ENCODE measurements around the gene FLOT1. TPM values are rescaled to one million over a fixed set of nuclear protein-coding genes. Genes with fewer than 3 reads are reported as not detected.

FLOT1 gene
- total and polyA plus RNA-seq, 11 donors, result 166 to 310 (median 225) TPM

DNA sequence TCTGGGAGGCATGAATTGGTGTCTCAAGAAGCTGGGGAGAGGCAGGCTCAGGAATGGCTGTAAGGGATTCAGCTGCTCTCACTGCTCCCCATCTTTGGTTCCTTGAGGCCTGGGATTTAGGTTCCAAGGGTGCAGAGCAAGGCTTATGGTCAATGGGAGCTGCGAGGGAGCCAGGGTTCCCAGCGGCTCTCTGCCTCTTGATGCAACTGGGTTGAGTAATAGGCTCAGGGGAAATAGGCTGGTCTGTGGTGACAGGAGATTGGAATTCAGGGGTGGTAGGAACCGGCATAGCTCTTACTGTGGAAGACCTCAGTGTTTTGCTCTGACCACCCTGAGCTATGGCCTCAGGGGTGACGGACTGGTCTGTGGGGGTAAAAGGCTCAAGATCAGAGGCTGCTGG lies 38.7 kb downstream of the FLOT1 start:
- H3K27ac ChIP-seq, result no peak overlapping the region
- H3K4me1 ChIP-seq, result peaks cover 0 to 14% (median 5%) of the 10 kb centered on the region in 12 donors
- H3K9me3 ChIP-seq, result no peaks in the 10 kb centered on the region
- no peak for TF ChIP-seq POLR2A (IDR thresholded peaks at IDR 0.05)
- TF ChIP-seq, protein P1, sequence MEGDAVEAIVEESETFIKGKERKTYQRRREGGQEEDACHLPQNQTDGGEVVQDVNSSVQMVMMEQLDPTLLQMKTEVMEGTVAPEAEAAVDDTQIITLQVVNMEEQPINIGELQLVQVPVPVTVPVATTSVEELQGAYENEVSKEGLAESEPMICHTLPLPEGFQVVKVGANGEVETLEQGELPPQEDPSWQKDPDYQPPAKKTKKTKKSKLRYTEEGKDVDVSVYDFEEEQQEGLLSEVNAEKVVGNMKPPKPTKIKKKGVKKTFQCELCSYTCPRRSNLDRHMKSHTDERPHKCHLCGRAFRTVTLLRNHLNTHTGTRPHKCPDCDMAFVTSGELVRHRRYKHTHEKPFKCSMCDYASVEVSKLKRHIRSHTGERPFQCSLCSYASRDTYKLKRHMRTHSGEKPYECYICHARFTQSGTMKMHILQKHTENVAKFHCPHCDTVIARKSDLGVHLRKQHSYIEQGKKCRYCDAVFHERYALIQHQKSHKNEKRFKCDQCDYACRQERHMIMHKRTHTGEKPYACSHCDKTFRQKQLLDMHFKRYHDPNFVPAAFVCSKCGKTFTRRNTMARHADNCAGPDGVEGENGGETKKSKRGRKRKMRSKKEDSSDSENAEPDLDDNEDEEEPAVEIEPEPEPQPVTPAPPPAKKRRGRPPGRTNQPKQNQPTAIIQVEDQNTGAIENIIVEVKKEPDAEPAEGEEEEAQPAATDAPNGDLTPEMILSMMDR (IDR thresholded peaks at IDR 0.05), result no peak
- H3K27me3 ChIP-seq, result no peaks in the 10 kb centered on the region
- peaks cover 0 to 88% (median 34%) of the 10 kb centered on the region in 9 donors for H3K36me3 ChIP-seq
- H3K4me3 ChIP-seq, result no peak overlapping the region
- intact Hi-C loops (cut with DNase I), result no loop called here
- no peak for DNase-seq
- ATAC-seq, result no peak
- 90 to 97% (median 95%) methylated on average over 4 of the region's 4 CpGs for WGBS, 4 donors

DNA sequence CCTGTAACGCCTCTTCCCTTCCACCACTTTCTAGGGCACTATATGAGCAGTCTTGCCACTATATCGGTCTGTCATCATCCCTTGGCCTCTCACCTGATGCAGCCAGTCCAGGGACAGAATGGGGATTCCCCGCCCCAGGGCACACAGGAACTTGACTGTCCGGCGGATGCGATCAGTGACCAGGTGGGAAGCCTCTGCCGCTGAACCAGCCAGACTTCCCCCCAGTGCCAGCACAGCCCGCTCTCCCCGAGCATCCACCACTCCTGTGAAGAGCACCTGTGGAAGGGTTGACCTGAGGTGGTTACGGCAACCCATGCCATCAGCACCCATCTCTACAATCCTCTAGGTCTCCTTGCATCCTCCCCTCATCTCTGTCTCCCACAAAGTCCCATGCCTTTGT lies 39.5 kb downstream of the FLOT1 start:
- ATAC-seq (peak in 2 of 4 donors; percentile 9 to 31), DNase-seq (no peak)

DNA sequence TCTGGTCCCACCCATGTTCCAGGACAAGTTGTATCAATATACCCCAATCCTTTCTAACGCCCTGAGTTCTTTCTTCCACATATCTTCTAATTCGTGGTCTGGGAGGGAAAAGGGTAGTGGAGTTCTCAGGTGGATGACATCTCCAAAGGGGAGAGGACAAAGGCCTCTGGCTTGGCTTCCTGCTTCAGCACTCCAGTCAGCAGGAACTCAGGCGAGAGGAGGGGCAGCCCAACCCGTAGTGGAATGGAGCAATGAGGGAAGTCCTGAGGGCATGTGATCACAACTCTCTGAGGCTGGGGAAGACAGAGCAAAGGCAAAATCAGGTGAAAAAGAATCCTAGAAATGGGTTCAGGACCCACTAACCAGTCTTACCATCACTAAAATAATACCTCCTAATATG lies 42.1 kb downstream of the FLOT1 start:
- ATAC-seq, result peak in 3 of 4 donors; percentile 67 to 87 (median 83)
- TF ChIP-seq, protein P1 (IDR thresholded peaks at IDR 0.05), result no peak
- TF ChIP-seq POLR2A (IDR thresholded peaks at IDR 0.05), result no peak
- peak in 1 of 5 donors; percentile 61 for DNase-seq
- H3K9me3 ChIP-seq, result no peaks in the 10 kb centered on the region
- peaks cover 0 to 10% (median 4%) of the 10 kb centered on the region in 12 donors for H3K4me1 ChIP-seq
- H3K36me3 ChIP-seq, result peaks cover 0 to 55% (median 17%) of the 10 kb centered on the region in 9 donors
- H3K27me3 ChIP-seq, result no peaks in the 10 kb centered on the region
- 43 to 52% (median 50%) methylated on average over 4 of the region's 4 CpGs for WGBS, 4 donors
- intact Hi-C loops (cut with DNase I), result no loop called here
- peak overlapping the region in 2 of 12 donors; percentile 12 to 13 for H3K27ac ChIP-seq
- H3K4me3 ChIP-seq, result no peak overlapping the region

More for the DNA sequence above, 39.5 kb downstream of the FLOT1 start:
- no peak overlapping the region for H3K4me3 ChIP-seq
- intact Hi-C loops (cut with DNase I), result no loop called here
- no peaks in the 10 kb centered on the region for H3K9me3 ChIP-seq
- H3K27me3 ChIP-seq, result no peaks in the 10 kb centered on the region
- H3K36me3 ChIP-seq, result peaks cover 0 to 80% (median 29%) of the 10 kb centered on the region in 9 donors
- WGBS, 4 donors, result 93 to 97% (median 96%) methylated on average over 10 of the region's 10 CpGs
- H3K27ac ChIP-seq, result no peak overlapping the region
- H3K4me1 ChIP-seq, result peaks cover 0 to 14% (median 5%) of the 10 kb centered on the region in 12 donors
- no peak for TF ChIP-seq POLR2A (IDR thresholded peaks at IDR 0.05)
- TF ChIP-seq, protein P1 (IDR thresholded peaks at IDR 0.05), result no peak

DNA sequence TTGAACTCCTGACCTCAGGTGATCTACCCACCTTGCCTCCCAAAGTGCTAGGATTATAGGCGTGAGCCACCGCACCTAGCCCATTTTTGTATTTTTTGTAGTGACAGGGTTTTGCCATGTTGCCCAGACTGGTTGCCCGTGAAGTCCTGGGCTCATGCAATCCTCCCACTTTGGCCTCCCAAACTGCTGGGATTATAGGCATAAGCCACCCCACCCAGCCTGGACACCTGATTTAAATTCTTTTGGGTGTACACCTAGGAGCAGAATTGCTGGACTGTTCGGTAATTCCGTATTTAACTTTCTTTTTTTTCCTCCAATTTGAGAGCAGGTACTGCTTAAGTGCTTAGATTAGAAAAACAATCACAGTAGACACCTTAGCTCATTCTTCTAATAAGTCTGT lies 46.1 kb downstream of the FLOT1 start:
- Histone ChIP-seq H3K27ac (no peak overlapping the region), H3K4me1 (peaks cover 0 to 12% (median 5%) of the 10 kb centered on the region in 12 donors), H3K4me3 (no peak overlapping the region), H3K27me3 (no peaks in the 10 kb centered on the region), H3K9me3 (no peaks in the 10 kb centered on the region), H3K36me3 (peaks cover 0 to 24% (median 4%) of the 10 kb centered on the region in 9 donors)
- 88 to 98% (median 95%) methylated on average over 5 of the region's 5 CpGs for WGBS, 4 donors
- DNase-seq (no peak), ATAC-seq (no peak)
- intact Hi-C loops (cut with DNase I), result no loop called here
- TF ChIP-seq, protein P1 (IDR thresholded peaks at IDR 0.05), result no peak
- no peak for TF ChIP-seq POLR2A (IDR thresholded peaks at IDR 0.05)
